D721Med (cell line): ENCODE measurements around the gene MED25.

Experiments
- DNase-seq: peaks from one replicate; pipeline ENCODE4 v3.0.0; 2011; ENCODE audit warnings: low spot score; ENCODE audit not compliant: insufficient read length
- FAIRE-seq: peaks from 2 replicates; lab custom pipeline; 2011; peaks lifted over from hg19 to GRCh38; lab: Jason Lieb, UNC
- TF ChIP-seq, protein P1 (sequence below): IDR thresholded peaks from 2 replicates; pipeline ENCODE4 v1.5.1; 2012; ENCODE audit warnings: mild to moderate bottlenecking, control low read depth; ENCODE audit not compliant: insufficient read depth; ENCODE audit errors: missing control alignments

Gene MED25

DNA sequence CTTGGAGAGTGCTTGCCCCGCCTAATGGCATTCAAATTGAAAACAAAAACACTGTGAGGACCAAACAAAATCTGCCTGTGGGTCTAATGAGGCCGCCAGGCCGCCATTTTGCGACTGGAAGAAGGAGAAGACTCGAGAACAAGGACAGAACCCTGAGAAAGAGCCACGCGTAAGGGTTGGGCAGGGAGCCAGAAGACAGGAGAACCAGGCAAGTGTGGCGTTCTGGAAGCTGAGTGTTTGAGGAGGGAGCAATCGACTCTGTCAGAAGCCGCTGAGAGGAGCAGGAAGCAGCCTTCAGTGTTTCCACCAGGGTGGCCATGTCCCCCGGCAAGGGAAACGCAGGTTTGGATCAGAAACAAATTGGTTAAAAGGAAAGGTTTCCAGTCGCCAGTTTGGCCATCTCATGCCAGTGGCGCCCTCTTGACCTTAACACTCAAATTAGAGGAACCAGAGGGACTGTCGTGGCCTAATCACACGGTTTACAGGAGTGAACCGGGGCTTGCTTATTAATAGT, 22.7 kb downstream of the MED25 start:
- TF ChIP-seq, protein P1, sequence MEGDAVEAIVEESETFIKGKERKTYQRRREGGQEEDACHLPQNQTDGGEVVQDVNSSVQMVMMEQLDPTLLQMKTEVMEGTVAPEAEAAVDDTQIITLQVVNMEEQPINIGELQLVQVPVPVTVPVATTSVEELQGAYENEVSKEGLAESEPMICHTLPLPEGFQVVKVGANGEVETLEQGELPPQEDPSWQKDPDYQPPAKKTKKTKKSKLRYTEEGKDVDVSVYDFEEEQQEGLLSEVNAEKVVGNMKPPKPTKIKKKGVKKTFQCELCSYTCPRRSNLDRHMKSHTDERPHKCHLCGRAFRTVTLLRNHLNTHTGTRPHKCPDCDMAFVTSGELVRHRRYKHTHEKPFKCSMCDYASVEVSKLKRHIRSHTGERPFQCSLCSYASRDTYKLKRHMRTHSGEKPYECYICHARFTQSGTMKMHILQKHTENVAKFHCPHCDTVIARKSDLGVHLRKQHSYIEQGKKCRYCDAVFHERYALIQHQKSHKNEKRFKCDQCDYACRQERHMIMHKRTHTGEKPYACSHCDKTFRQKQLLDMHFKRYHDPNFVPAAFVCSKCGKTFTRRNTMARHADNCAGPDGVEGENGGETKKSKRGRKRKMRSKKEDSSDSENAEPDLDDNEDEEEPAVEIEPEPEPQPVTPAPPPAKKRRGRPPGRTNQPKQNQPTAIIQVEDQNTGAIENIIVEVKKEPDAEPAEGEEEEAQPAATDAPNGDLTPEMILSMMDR = no peak
- FAIRE-seq (no peak), DNase-seq (no peak)

DNA sequence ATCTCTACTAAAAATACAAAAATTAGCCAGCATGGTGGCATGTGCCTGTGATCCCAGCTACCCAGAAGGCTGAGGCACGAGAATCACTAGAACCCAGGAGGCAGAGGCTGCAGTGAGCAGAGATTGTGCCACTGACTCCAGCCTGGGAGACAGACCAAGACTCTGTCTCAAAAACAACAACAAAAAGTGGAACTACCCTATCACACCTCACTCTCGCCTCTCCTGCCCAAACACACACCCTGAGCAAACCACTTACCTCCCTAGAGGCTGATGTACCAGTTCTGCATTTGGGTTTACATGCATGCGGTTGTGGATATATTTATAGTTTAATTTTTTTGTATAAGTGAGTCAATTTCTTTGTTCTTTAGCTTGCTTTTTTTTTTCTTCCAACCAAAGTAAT, 25.2 kb downstream of the MED25 start:
- DNase-seq = no peak
- no peak for FAIRE-seq
- TF ChIP-seq, protein P1 = no peak

DNA sequence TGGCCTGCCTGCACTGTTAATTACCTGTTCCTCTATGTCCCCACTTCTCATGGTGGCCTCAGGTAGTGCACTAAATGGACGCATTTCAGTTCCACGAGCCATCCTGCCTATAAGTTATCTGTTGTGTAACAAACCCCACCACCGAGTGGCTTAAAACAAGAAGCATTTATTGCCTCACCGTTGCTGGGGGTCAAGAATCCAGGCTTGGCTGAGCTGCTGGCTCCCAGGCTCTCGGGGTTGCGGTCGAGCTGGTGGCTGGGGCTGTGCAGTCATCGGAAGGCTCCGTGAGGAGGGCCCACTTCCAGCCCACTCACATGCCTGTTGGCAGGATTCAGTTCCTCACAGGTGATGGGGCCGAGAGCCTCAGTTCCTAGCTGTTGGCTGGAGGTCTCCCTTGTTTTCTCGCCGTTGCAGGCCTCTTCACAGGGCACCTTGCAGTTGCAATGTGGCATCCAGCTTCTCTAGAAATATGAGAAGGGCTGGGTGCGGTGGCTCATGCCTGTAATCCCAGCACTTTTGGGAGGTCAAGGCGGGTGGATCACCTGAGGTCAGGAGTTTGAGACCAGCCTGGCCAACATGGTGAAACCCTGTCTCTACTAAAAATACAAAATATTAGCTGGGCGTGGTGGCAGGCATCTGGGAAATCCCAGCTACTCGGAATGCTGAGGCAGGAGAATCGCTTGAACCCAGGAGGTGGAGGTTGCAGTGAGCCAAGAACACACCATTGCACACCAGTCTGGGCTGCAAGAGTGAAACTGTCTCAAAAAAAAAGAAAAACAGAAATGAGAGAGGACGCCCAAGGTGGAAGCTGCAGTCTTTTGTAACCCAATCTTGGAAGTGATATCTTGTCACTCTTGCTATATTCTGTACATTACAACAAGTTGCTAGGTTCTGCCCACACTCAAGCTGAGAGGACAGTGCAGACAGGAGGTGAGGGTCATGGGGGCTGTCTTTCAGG, 26.3 kb downstream of the MED25 start:
- FAIRE-seq = no peak
- TF ChIP-seq, protein P1 = no peak
- DNase-seq = no peak

DNA sequence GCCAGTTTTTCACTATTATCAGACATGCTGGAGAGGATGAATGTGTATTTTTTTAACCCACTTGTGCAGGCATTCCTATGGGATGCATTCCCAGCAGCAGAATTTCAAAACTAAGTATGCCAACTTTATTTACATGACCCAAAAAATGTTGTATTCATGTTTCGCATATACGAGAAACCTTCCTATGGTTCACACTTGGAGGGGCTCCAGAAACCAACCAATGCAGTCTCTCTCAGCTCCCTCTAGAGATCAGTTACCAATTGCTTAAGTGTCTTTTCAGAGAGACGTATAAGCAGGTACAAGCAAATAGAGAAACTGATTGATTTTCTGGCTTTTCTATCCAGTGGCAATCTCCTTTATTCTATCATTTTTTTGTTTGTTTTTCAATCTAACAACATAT, 27.3 kb downstream of the MED25 start:
- DNase-seq (no peak), FAIRE-seq (no peak)
- TF ChIP-seq, protein P1 = no peak

DNA sequence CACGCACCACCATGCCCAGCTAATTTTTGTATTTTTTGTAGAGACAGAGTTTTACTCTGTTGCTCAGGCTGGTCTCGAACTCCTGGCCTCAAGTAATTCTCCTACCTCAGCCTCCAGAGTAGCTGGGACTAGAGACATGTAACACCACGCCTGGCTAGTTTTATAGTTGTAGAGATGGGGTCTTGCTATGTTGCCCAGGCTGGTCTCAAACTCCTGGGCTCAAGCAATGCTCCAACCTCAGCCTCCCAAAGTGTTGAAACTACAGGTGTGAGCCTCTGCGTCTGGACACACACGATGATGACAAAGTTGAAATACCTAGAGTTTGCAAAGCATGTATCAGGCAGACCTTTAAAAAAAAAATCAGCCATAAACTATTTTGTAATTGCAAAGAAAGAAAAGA, 28.3 kb downstream of the MED25 start:
- TF ChIP-seq, protein P1 = no peak
- FAIRE-seq (no peak), DNase-seq (no peak)

DNA sequence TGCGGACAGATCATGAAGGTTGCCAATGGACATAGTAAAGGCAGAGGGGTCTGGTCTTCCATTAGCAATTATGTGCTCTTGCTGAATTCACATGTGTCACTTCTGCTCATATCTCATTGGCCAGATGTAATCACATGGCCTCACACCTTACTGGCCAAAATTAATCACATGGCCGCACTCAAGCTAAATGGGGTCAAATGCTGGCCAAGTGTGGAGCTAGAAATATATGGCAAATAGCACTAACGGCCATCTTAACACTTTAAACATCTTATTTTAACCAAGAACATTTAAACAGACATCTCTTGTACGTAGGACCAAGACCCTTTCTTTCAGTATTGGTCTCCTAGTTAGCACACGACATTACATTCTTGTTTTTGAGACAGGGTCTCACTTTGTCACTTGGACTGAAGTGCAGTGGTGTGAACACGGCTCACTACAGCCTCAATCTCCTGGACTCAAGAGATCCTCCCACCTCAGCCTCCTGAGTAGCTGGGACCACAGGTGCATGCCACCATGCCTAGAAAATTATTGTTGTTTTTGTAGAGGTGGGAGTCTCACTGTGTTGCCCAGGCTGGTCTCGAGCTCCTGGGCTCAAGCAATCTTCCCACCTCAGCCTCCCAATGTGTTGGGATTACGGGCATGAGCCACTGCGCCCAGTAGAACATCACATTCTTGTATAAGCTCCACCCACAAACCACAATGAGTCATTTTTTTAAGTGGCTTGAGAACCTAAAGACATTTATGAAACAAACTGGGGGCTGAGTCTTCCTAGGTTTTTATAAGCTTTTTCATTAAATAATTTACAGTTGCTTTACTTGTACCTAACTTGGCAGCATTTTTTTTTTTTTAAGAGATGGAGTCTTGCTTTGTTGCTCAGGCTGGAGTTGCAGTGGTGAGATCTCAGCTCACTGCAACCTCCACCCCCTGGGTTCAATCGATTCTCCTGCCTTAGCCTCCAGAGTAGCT, 29.9 kb downstream of the MED25 start:
- TF ChIP-seq, protein P1 = no peak
- FAIRE-seq (no peak), DNase-seq (no peak)
